GM18511 (cell line): Measurements from ENCODE around the gene KCNJ3.

Source experiments
- ATAC-seq: cut with Tn5 transposase; IDR thresholded peaks from one replicate; pipeline ENCODE4 v1.9.1; 2021; ENCODE audit warnings: mild to moderate bottlenecking, moderate library complexity; ENCODE audit not compliant: unreplicated experiment

KCNJ3 gene

GRCh38 chr2:154706660-154707059, 8.2 kb downstream of the KCNJ3 start:
- no peak for ATAC-seq

DNA sequence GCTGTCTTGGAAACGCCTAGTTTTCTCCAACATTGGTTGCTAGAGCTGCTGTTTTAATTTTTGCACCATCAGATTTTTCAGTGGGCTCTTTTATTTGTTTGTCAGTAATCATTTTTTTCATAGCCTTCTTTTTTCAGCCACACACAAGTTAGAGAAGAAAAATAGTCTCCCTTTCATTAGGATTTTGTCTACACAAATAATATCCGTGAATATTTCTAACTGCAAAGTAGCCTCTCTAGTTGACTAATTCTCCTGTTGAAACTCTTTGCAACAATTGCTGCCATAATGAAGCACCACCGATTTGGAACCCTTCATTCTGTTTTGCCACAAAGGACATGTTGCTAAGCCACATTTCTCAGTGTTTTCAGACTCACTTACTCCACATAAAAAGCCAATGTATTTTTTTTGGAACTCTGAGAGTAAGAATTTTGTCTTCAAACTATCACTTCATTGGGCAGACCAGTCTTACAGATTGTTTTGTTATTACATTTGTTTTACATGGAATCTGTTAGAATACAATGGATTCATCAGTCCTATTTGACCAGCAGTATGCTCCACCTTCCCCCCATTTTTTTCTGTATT, 9.6 kb downstream of the KCNJ3 start:
- ATAC-seq: no peak

- no peak for ATAC-seq
Measured at GRCh38 chr2:154709215-154709614, 10.7 kb downstream of the KCNJ3 start.

- ATAC-seq: no peak
Measured at GRCh38 chr2:154710078-154710477, 11.6 kb downstream of the KCNJ3 start.

- ATAC-seq: no peak
Measured at GRCh38 chr2:154710685-154711084, 12.2 kb downstream of the KCNJ3 start.

GRCh38 chr2:154713675-154714074, 15.2 kb downstream of the KCNJ3 start:
- ATAC-seq: no peak

GRCh38 chr2:154720651-154721050, 22.2 kb downstream of the KCNJ3 start:
- ATAC-seq: no peak

DNA sequence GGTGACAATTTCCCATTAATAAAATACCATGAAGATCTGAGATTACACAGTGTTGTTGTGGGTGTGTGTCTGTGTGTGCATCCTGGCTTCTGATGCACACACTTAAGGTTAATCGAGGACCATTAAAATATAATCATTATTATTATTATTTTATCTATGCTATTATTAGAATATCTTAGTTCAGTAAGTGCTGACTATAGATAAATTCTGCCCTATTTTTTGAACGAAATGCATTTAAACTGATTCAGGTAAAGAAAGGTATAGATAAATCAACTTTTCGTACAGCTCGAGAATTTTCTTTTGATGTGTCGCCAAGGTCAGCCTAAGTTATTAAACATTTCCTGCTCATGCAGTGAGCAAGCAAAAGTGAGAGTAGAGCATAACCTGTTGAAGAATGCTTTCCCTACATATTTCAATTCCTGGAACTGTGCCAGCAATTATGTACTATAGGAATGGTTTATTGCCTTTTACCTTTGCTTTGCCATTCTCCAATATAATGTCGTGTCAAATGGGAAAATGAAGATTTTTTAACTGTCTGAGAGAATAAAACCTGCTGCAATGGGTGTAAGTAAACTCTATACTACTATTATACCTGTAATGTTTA, 25.8 kb downstream of the KCNJ3 start:
- no peak for ATAC-seq

- ATAC-seq: no peak
Measured at GRCh38 chr2:154740361-154740760, 41.9 kb downstream of the KCNJ3 start.

DNA sequence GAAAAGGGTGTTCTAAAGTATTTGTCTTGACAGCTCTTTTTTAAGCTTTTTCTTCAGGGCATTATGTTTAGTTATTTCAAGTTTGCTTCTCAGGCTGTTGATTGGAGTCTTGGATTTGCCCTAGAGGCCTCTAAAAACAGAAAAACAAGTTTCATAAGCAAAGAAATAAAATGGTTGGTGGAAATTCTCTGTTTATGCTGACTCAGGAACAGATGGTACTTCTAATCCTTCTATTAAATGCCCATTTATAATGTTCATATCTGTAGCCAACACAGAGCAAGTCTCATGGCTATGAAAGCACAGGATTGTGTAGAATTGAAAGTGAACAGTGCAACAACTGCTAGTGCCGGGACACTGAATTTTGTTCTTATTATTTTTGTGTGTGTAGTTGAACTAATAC, 60.4 kb downstream of the KCNJ3 start:
- no peak for ATAC-seq

DNA sequence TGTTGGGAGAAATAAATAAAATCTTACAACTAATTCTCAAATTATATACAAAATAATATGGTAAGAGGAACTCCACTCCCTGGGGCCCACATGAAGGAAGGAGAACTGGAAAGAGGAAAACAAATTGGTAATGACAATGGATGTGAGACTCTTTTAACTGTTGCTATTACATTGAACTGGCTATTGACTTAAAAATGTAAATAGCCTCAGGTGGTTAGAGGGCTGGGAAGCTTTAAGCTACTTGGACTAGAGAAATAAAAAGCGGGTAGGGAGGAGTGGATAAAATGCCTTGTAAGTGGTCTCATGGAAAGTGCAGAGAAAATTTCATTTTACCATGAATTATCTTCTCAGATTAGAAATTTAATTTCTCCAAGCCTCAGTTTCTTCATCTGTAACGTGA, 64.1 kb downstream of the KCNJ3 start:
- no peak for ATAC-seq

- no peak for ATAC-seq
Measured at GRCh38 chr2:154771664-154772284, 73.3 kb downstream of the KCNJ3 start.

DNA sequence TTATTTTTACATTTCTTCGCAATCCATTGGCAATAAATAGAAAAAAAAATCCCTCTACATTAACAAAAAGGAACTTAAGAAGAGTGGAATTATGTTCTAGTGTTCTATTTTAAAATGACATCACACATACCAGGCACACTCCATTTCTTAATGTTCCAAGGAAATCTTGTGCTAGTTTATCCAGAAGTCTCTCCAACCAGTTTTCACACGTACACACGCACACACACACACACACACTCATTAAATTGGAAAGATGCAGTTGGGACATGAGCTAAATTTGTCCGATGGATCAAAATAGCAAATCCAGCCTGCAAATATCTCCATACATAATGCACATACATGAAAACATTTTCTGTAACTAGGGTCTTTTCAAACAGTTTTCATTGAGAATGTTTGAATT, 78.3 kb downstream of the KCNJ3 start:
- no peak for ATAC-seq

GRCh38 chr2:154794406-154794805, 95.9 kb downstream of the KCNJ3 start:
- ATAC-seq: no peak

DNA sequence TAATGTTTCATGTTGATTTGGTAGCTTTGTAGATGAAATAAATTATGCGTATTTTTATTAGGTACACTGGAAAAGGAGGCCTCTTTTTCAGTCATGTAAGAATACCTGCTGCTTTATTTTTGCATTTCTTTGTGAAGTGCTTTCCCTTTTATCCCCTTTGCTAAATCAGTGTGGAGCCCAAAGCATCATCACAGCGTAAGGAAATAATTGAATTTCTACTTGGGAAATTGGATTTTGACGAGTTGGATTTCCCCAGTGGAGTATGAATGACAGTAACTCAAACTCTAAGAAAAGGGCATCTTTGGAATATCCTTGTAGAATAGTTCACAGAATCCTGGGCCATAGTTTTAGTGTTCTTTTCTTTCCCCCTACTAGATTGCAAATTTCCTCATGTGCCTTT, 97.2 kb downstream of the KCNJ3 start:
- ATAC-seq: no peak

DNA sequence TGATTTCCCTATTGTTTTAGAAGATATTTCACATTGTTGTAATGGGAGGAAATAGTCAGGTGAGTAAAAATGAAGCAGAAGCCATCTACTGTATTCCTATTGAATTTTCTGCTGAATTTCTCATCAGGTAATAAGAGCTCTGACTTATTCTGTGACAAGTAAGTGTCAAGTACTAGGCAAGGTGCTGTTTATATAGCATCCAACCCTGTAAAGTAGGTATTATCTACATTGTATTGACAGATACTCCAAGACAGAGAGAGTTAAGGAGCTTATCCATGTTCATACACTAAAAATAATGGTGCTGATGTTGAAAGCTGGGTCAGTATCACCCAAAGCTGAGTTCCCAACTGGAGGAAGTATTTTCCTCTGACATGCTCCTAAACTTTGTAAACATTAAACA, 106.0 kb downstream of the KCNJ3 start:
- ATAC-seq: no peak

- ATAC-seq: no peak
Measured at GRCh38 chr2:154813636-154814035, 115.1 kb downstream of the KCNJ3 start.

GRCh38 chr2:154814856-154815255, 116.4 kb downstream of the KCNJ3 start:
- ATAC-seq: no peak

- ATAC-seq: no peak
Measured at GRCh38 chr2:154825358-154825757, 126.9 kb downstream of the KCNJ3 start.

DNA sequence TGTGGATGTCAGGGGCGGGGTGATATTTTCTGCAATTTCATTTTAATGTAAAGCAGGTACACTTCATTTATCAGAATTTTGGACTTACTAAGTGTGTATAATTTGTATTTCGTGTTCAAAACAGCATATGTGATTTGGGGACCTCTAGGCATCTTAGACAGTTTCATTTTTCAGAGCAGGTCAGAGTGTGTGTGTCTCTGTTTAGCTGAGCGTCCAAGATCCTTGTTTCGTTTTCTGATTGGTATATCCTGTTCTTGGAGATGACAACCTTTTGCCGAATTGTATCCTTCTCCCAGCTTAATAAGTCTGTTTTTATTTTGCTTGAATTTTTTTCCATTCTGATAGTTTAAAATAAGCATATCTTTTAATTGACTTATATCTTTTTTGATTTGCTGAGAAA, 128.3 kb downstream of the KCNJ3 start:
- no peak for ATAC-seq

GRCh38 chr2:154827286-154827685, 128.8 kb downstream of the KCNJ3 start:
- ATAC-seq: no peak

GRCh38 chr2:154832711-154833110, 134.2 kb downstream of the KCNJ3 start:
- ATAC-seq: no peak

- ATAC-seq: no peak
Measured at GRCh38 chr2:154836632-154837031, 138.1 kb downstream of the KCNJ3 start.
